H1 (cell line): ENCODE data around the gene IL18RAP. TPM values are rescaled to one million over a fixed set of nuclear protein-coding genes. Genes with fewer than 3 reads are reported as not detected.

Experiments
- CTCF ChIA-PET: fragments of 300-600 bp; sonication (Branson Sonifier 250); formaldehyde crosslinking; loops from one replicate; lab custom pipeline; 2021; ENCODE audit not compliant: partially characterized antibody; lab: Charles Lee
- POLR2A ChIA-PET: fragments of 300-600 bp; sonication (Branson Sonifier 250); formaldehyde crosslinking; loops from one replicate; lab custom pipeline; 2021; ENCODE audit warnings: inconsistent platforms; ENCODE audit not compliant: partially characterized antibody; lab: Charles Lee
- DNase-seq, 2 experiments: peaks; one replicate each; pipeline versions ENCODE4 v3.0.0 to v3.0.0-alpha.2; 2010 to 2022; ENCODE audit warnings: low spot score in 2 of 2, low read depth in 1 of 2, mixed read lengths in 1 of 2
- FAIRE-seq: peaks from 2 replicates; lab custom pipeline; 2011; peaks lifted over from hg19 to GRCh38; lab: Jason Lieb, UNC
- H2AFZ ChIP-seq: 2 replicates; pipeline ENCODE4 v1.8.1; 2012; ENCODE audit warnings: low read length, inconsistent platforms
- H2AK5ac ChIP-seq: 2 replicates; pipeline ENCODE4 v1.6.1; 2013; ENCODE audit warnings: low read depth, low read length
- H2BK120ac ChIP-seq: replicated peaks from 2 replicates; pipeline ENCODE3; 2013; ENCODE audit warnings: low read depth, low read length, inconsistent platforms
- H2BK12ac ChIP-seq: 2 replicates; pipeline ENCODE4 v1.6.1; 2013; ENCODE audit warnings: low read depth, low read length
- H2BK15ac ChIP-seq: 2 replicates; pipeline ENCODE4 v1.6.1; 2013; ENCODE audit warnings: low read length
- H2BK20ac ChIP-seq: 2 replicates; pipeline ENCODE4 v1.6.1; 2013; ENCODE audit warnings: low read length
- H2BK5ac ChIP-seq: 2 replicates; pipeline ENCODE4 v1.6.1; 2013; ENCODE audit warnings: low read depth, low read length
- H3K14ac ChIP-seq: 2 replicates; pipeline ENCODE4 v1.6.1; 2013; ENCODE audit warnings: inconsistent platforms; ENCODE audit not compliant: insufficient read length
- H3K18ac ChIP-seq: 2 replicates; pipeline ENCODE4 v1.6.1; 2013; ENCODE audit warnings: low read length; ENCODE audit errors: extremely low read depth
- H3K23ac ChIP-seq: 2 replicates; pipeline ENCODE4 v1.6.1; 2013; ENCODE audit warnings: inconsistent platforms; ENCODE audit not compliant: insufficient read length
- H3K23me2 ChIP-seq: 2 replicates; pipeline ENCODE4 v1.6.1; 2013; ENCODE audit warnings: low read depth, low read length
- H3K27ac ChIP-seq: 2 replicates; pipeline ENCODE4 v1.6.1; 2011; ENCODE audit warnings: low read depth, low read length, inconsistent platforms
- H3K27me3 ChIP-seq, 4 experiments: replicated peaks in 1 of 4; 1 replicate in 1 of 4; 2 replicates in 3 of 4; pipeline versions ENCODE4 v1.6.1 to v1.8.1; 2011 to 2013; ENCODE audit warnings: low read length in 3 of 4, mild to moderate bottlenecking in 3 of 4, inconsistent platforms in 2 of 4, mixed read lengths in 2 of 4, moderate library complexity in 1 of 4; ENCODE audit not compliant: control insufficient read depth in 3 of 4, insufficient read depth in 3 of 4; ENCODE audit errors: extremely low read depth in 1 of 4
- H3K36me3 ChIP-seq, 4 experiments: 2 replicates each; pipeline versions ENCODE4 v1.6.1 to v1.8.1; 2011 to 2013; ENCODE audit warnings: mild to moderate bottlenecking in 4 of 4, low read length in 3 of 4, moderate library complexity in 2 of 4, control low read depth in 1 of 4, inconsistent platforms in 1 of 4; ENCODE audit not compliant: insufficient read depth in 4 of 4, control insufficient read depth in 2 of 4
- H3K4ac ChIP-seq: replicated peaks from 2 replicates; pipeline ENCODE3; 2013; ENCODE audit warnings: low read length, low read depth, mixed read lengths, inconsistent platforms; ENCODE audit not compliant: insufficient read length
- H3K4me1 ChIP-seq, 4 experiments: replicated peaks in 1 of 4; 1 replicate in 1 of 4; 2 replicates in 3 of 4; pipeline versions ENCODE4 v1.6.1 to v1.8.1; 2011 to 2013; ENCODE audit warnings: low read length in 3 of 4, inconsistent platforms in 2 of 4, mixed read lengths in 1 of 4; ENCODE audit not compliant: insufficient read depth in 4 of 4, control insufficient read depth in 3 of 4
- H3K4me2 ChIP-seq, 2 experiments: 2 replicates each; pipeline versions ENCODE4 v1.6.1 to v1.8.1; 2011 to 2013; ENCODE audit warnings: low read depth in 2 of 2, low read length in 2 of 2, control low read depth in 1 of 2, inconsistent platforms in 1 of 2, mild to moderate bottlenecking in 1 of 2; ENCODE audit not compliant: insufficient read depth in 1 of 2
- H3K4me3 ChIP-seq, 4 experiments: fragments of 200-600, 300-600 bp in 1 of 4; sonication (generic), shearing (Covaris generic), sonication (Bioruptor Twin) in 1 of 4; 2 replicates each; pipeline versions ENCODE4 v1.5.1 to v1.8.1; 2011 to 2016; ENCODE audit warnings: low read length in 4 of 4, low read depth in 3 of 4, control low read depth in 2 of 4, inconsistent platforms in 2 of 4, mild to moderate bottlenecking in 2 of 4, mixed read lengths in 1 of 4, moderate library complexity in 1 of 4; ENCODE audit not compliant: insufficient read depth in 2 of 4; ENCODE audit errors: extremely low read depth in 1 of 4
- H3K56ac ChIP-seq: replicated peaks from 2 replicates; pipeline ENCODE3; 2013; ENCODE audit warnings: low read depth, mild to moderate bottlenecking, mixed read lengths, low read length, inconsistent platforms; ENCODE audit not compliant: insufficient read length
- H3K79me1 ChIP-seq: 2 replicates; pipeline ENCODE4 v1.6.1; 2013; ENCODE audit warnings: low read depth, low read length, control low read depth
- H3K79me2 ChIP-seq, 2 experiments: 2 replicates each; pipeline versions ENCODE4 v1.6.1 to v1.8.1; 2012 to 2013; ENCODE audit warnings: low read length in 2 of 2, mild to moderate bottlenecking in 2 of 2, inconsistent platforms in 1 of 2; ENCODE audit not compliant: insufficient read depth in 2 of 2, control insufficient read depth in 1 of 2
- H3K9ac ChIP-seq, 4 experiments: replicated peaks in 1 of 4; 1 replicate in 1 of 4; 2 replicates in 3 of 4; pipeline versions ENCODE4 v1.6.1 to v1.8.1; 2011 to 2013; ENCODE audit warnings: low read depth in 3 of 4, low read length in 3 of 4, control low read depth in 2 of 4, mild to moderate bottlenecking in 2 of 4, moderate library complexity in 2 of 4, inconsistent platforms in 1 of 4; ENCODE audit errors: extremely low read depth in 1 of 4
- H3K9me3 ChIP-seq, 2 experiments: 2 replicates each; pipeline versions ENCODE4 v1.6.1 to v1.8.1; 2012 to 2013; ENCODE audit warnings: mild to moderate bottlenecking in 2 of 2, moderate library complexity in 2 of 2, control low read depth in 1 of 2, inconsistent platforms in 1 of 2, low read depth in 1 of 2, low read length in 1 of 2, mixed read lengths in 1 of 2; ENCODE audit not compliant: insufficient read depth in 2 of 2
- H4K20me1 ChIP-seq, 2 experiments: replicated peaks in 1 of 2; 2 replicates each; pipeline versions ENCODE3 to v1.8.1; 2011 to 2013; ENCODE audit warnings: inconsistent platforms in 2 of 2, low read length in 2 of 2, mild to moderate bottlenecking in 1 of 2; ENCODE audit not compliant: insufficient read depth in 2 of 2, control insufficient read depth in 1 of 2
- H4K5ac ChIP-seq: 2 replicates; pipeline ENCODE4 v1.6.1; 2013; ENCODE audit warnings: low read length, low read depth, mixed read lengths, inconsistent platforms; ENCODE audit not compliant: insufficient read length
- H4K8ac ChIP-seq: 2 replicates; pipeline ENCODE4 v1.8.0; 2013; ENCODE audit warnings: mild to moderate bottlenecking, moderate library complexity, low read length, inconsistent platforms; ENCODE audit not compliant: insufficient read depth; ENCODE audit errors: extremely low read depth
- H4K91ac ChIP-seq: replicated peaks from 2 replicates; pipeline ENCODE3; 2013; ENCODE audit warnings: low read length, mixed read lengths, inconsistent platforms; ENCODE audit not compliant: insufficient read length
- BCL11A ChIP-seq, 2 experiments: IDR thresholded peaks; one replicate each; pipeline ENCODE4 v1.6.1; 2011; ENCODE audit warnings: low read depth in 2 of 2, low read length in 2 of 2, mild to moderate bottlenecking in 2 of 2
- CBX5 ChIP-seq: fragments of 300-800, 300-1000 bp; sonication (generic); IDR thresholded peaks from 2 replicates; pipeline ENCODE4 v1.7.1; 2016; ENCODE audit warnings: antibody characterized with exemption, low read length, low read depth
- TAF1 ChIP-seq: IDR thresholded peaks from 2 replicates; pipeline ENCODE4 v1.6.1; 2011; ENCODE audit warnings: mild to moderate bottlenecking, low read depth, low read length
- WGBS, 2 experiments: shearing (Covaris generic) in 1 of 2; methylation state at CpG; one replicate each; pipeline versions ENCODE4 v1.1.6 to v1.1.7; 2013 to 2015; ENCODE audit warnings: low lambda C conversion rate in 2 of 2, mixed read lengths in 2 of 2, inconsistent platforms in 1 of 2, low coverage in 1 of 2, missing lambda C conversion rate in 1 of 2; ENCODE audit not compliant: insufficient replicate concordance in 2 of 2, insufficient coverage in 1 of 2, insufficient read length in 1 of 2; ENCODE audit errors: extremely low coverage in 1 of 2, missing lambda C conversion rate in 1 of 2; 5-methylcytosine and 5-hydroxymethylcytosine counted together
- polyA plus RNA-seq, 7 experiments: library from polyadenylated mRNA; depleted of rRNA in 3 of 7; stranded (reverse) in 5 of 7; unstranded in 2 of 7; fragments of >200 nt in 5 of 7; fragments of 200-250 nt in 2 of 7; gene quantifications; 1 replicate in 5 of 7; 2 replicates in 1 of 7; 4 replicates in 1 of 7; pipeline versions ENCODE4 v1.2.1 to v1.2.3, GENCODE V29; 2011 to 2013; ENCODE audit warnings: missing spikeins in 2 of 7, mixed read lengths in 2 of 7
- total RNA-seq: library from RNA; stranded (reverse); fragmentation: NEBNext Ultra II Directional; extraction: Animal tissue kit (Norgen Biotek cat#: 25700); gene quantifications from 2 replicates; pipeline ENCODE4 v1.2.1, GENCODE V29; 2021

The IL18RAP gene
- total and polyA plus RNA-seq, 2 of the 8 experiments (the other 6 are each of a cell fraction or from before 2014, with no cell fraction given) = not detected

DNA sequence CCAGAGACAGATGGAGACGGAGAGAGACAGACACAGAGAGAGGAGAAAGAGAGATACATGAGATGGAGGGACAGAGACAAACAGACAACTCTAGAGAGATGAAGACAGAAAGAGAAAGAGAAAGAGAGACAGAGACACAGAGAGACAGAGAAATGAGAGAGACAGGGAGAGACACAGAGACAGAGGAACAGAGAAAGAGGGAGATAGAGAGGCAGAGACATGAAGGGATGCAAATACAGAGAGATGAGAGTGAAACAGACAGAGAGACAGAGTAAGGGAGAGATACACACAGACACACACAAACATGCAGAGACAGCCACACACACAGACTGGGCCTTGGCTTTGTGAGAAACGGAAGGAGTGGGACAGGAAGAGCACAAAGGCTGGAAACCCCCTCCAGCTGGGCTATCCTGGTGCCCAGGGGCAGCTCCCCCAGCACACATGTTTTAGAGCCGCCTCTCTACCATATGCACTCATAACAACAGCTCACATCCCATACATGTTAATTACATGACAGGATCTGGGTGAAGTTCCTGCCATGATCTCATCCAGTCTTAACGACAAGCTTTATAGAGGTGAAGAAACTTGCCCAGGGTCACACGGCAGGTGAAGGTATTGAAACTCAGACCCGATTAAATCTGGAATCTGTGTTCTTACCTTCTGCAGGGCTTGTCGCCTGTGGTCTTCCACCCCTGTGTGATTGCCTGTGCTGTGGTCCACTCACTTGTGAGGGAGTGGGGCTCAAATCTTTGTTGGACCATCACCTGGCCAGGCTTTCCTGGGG is 35.0 kb upstream of the IL18RAP start:
- no peak overlapping the region for H2BK15ac ChIP-seq
- FAIRE-seq (no peak), DNase-seq (no peak)
- CTCF ChIA-PET = interaction anchor here (1.6 kb wide), 1 partner anchor 32 kb away, joined by 5 read pairs; the partner anchor contains the start of gene IL18R1
- no peak overlapping the region for H3K4me2 ChIP-seq
- H3K56ac ChIP-seq = no peak overlapping the region
- POLR2A ChIA-PET = no interaction called here
- no peak overlapping the region for H3K23ac ChIP-seq
- no peak overlapping the region for H3K14ac ChIP-seq
- 88% methylated on average over 7 of the region's 7 CpGs; no CpG with 5 or more reads in 1 of the 2 experiments for WGBS, 2 experiments
- peaks cover 5% of the 10 kb centered on the region in 2 experiments; a peak in 1 of 4 replicates for H3K9me3 ChIP-seq
- H2BK20ac ChIP-seq = no peak overlapping the region
- no peaks in the 10 kb centered on the region for H4K20me1 ChIP-seq
- no peak overlapping the region for H4K5ac ChIP-seq
- H3K9ac ChIP-seq = no peak overlapping the region
- H4K8ac ChIP-seq = no peak overlapping the region
- no peak overlapping the region for H2AK5ac ChIP-seq
- no peak overlapping the region for H2BK120ac ChIP-seq
- no peak overlapping the region for H4K91ac ChIP-seq
- no peaks in the 10 kb centered on the region; the same call in 1 of the 2 replicates for H3K23me2 ChIP-seq
- no peaks in the 10 kb centered on the region for H3K79me1 ChIP-seq
- H2AFZ ChIP-seq = no peak overlapping the region
- H3K36me3 ChIP-seq = no peaks in the 10 kb centered on the region; a peak in 1 of 8 replicates
- H3K79me2 ChIP-seq = no peaks in the 10 kb centered on the region
- H2BK12ac ChIP-seq = no peak overlapping the region
- H3K18ac ChIP-seq = no peak overlapping the region
- no peaks in the 10 kb centered on the region for H3K4me1 ChIP-seq
- no peak overlapping the region for H3K27ac ChIP-seq
- H3K4me3 ChIP-seq = no peak overlapping the region
- H3K27me3 ChIP-seq = no peaks in the 10 kb centered on the region
- no peak overlapping the region for H2BK5ac ChIP-seq
- H3K4ac ChIP-seq = no peak overlapping the region
- no peak for TF ChIP-seq TAF1
- no peak for TF ChIP-seq CBX5
- no peak for TF ChIP-seq BCL11A (IDR thresholded peaks at IDR 0.05; ENCODE audit: low read depth in 2 of 2, low read length in 2 of 2)
